ENCODE results near the gene FNIP2. TPM values are rescaled to one million over a fixed set of nuclear protein-coding genes. Genes with fewer than 3 reads are reported as not detected.

FNIP2 gene
- total and polyA plus RNA-seq, 9 of the 15 experiments (the other 6 are each of a cell fraction or from before 2014, with no cell fraction given): 1.7 to 15.5 (median 8.3) TPM

- TF ChIP-seq, protein P1, sequence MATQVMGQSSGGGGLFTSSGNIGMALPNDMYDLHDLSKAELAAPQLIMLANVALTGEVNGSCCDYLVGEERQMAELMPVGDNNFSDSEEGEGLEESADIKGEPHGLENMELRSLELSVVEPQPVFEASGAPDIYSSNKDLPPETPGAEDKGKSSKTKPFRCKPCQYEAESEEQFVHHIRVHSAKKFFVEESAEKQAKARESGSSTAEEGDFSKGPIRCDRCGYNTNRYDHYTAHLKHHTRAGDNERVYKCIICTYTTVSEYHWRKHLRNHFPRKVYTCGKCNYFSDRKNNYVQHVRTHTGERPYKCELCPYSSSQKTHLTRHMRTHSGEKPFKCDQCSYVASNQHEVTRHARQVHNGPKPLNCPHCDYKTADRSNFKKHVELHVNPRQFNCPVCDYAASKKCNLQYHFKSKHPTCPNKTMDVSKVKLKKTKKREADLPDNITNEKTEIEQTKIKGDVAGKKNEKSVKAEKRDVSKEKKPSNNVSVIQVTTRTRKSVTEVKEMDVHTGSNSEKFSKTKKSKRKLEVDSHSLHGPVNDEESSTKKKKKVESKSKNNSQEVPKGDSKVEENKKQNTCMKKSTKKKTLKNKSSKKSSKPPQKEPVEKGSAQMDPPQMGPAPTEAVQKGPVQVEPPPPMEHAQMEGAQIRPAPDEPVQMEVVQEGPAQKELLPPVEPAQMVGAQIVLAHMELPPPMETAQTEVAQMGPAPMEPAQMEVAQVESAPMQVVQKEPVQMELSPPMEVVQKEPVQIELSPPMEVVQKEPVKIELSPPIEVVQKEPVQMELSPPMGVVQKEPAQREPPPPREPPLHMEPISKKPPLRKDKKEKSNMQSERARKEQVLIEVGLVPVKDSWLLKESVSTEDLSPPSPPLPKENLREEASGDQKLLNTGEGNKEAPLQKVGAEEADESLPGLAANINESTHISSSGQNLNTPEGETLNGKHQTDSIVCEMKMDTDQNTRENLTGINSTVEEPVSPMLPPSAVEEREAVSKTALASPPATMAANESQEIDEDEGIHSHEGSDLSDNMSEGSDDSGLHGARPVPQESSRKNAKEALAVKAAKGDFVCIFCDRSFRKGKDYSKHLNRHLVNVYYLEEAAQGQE (IDR thresholded peaks at IDR 0.05; ENCODE audit: borderline replicate concordance): no peak
- TF ChIP-seq, protein P1 (CRISPR knock-in tag; IDR thresholded peaks at IDR 0.05; ENCODE audit: low read depth): no peak
- TF ChIP-seq RBFOX2 (IDR thresholded peaks at IDR 0.05; ENCODE audit: low read depth, low read length): no peak
- TF ChIP-seq E2F3 (CRISPR knock-in tag; IDR thresholded peaks at IDR 0.05): no peak
- TF ChIP-seq XRCC4 (IDR thresholded peaks at IDR 0.05; ENCODE audit: extremely low read depth, insufficient read depth, insufficient read length): no peak
- TF ChIP-seq SRF (CRISPR knock-in tag; IDR thresholded peaks at IDR 0.05): no peak
- TF ChIP-seq CBX5 (IDR thresholded peaks at IDR 0.05; ENCODE audit: borderline replicate concordance, low read depth): no peak
- TF ChIP-seq ZNF174 (CRISPR knock-in tag; IDR thresholded peaks at IDR 0.05): no peak
- TF ChIP-seq DACH1 (IDR thresholded peaks at IDR 0.05; ENCODE audit: partially characterized antibody): no peak
- no peak for TF ChIP-seq HMBOX1 (IDR thresholded peaks at IDR 0.05)
- TF ChIP-seq RNF2 (IDR thresholded peaks at IDR 0.05): no peak
- TF ChIP-seq PML (IDR thresholded peaks at IDR 0.05; ENCODE audit: low read length): no peak
Measured at GRCh38 chr4:158903472-158904043, 134.7 kb downstream of the FNIP2 start (continued).

All from K562 (cell line).